HG03378 (cell line): ENCODE results near the gene MAML2.

Source experiments
- ATAC-seq: cut with Tn5 transposase; IDR thresholded peaks from one replicate; pipeline ENCODE4 v1.9.1; 2021; ENCODE audit warnings: mild to moderate bottlenecking, moderate library complexity; ENCODE audit not compliant: unreplicated experiment

The MAML2 gene

GRCh38 chr11:95937358-95937757 lies 405.6 kb downstream of the MAML2 start:
- ATAC-seq: no peak

GRCh38 chr11:95933594-95933993 lies 409.4 kb downstream of the MAML2 start:
- no peak for ATAC-seq

- ATAC-seq: no peak
These were observed 411.1 kb downstream of the MAML2 start for GRCh38 chr11:95931916-95932315.

- no peak for ATAC-seq
These were observed 412.0 kb downstream of the MAML2 start for GRCh38 chr11:95930948-95931347.

- ATAC-seq: no peak
These were observed 416.3 kb downstream of the MAML2 start for GRCh38 chr11:95926726-95927125.
